Stimulated activated naive CD8-positive, alpha-beta T cell treated with anti-CD3 and anti-CD28 coated beads, Interleukin-15, Interleukin-2, amounts not matched to agents 100 U/mL and 50 U/mL, for 24 hours (primary cell): ENCODE data around the gene AQP12A.
"Not testable (repeated sequence)": the region's sequence is repeated elsewhere in the genome, so short reads cannot be mapped to it uniquely, and the experiment has no call there.

Experiments used
- ATAC-seq: fragments of 150-1000 bp; cut with Tn5 transposase; one replicate; pipeline ENCODE4 v1.10.0; 2021
- DNase-seq: peaks from one replicate; pipeline ENCODE4 v3.0.0; 2021

AQP12A gene

DNA sequence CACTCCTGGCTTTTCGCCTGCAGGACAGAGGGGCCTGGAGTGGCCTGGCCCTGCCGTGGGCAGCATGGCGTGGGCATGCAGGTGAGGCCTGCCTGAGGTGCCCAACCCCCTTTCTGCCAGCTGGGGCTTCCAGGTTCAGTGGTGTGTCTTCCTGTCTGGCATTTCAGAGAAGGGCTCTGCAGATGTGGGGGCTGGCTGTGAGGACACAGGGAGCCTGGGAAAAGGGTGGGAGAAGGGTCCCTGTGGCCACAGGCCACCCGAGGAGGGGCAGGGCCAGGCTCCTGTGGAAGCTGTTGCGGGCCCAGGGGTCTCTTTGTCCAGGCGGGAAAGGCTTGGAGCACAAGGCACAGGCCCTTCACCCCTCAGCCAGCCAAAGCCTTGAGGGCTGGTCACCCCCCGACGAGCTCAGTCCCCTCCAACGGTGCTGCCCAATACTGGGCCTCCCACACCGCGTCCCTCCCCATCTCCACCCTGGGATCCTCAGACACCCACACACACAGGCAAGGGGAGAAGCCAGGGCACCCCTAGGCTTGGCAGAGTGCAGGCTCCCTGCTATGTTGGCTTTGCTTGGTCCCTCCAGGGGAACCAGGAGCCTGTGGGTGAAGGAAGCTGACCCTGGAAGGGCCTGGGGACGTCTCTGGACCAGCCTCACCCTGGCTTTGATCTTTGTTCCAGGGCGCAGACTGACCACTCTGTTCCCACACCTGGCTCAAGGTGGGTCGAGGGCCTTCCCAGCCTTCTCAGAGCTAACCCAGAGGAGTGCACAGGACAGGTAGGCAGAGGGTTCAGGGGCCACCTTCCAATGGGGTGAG lies 3.7 kb upstream of the AQP12A start:
- DNase-seq, result no peak
- ATAC-seq, result no peak

DNA sequence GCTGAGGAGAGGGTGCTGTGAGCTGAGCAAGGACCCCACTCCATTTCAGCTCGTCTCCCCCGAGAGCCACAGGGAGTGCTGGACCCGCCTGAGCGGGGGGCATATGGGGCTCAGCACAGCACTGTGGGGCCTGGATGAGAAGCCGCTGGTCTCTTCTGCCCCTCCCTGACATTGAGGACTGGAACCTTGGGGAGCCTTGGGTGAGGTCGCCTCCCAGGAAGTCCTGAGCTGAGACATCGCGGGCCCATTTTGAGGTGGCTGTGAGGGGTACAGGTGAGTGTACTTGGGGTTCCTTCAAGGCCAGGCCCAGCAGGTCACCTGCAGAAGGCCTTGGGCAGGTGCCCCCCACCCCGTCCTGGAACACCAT lies 3.1 kb upstream of the AQP12A start:
- DNase-seq, result no peak

DNA sequence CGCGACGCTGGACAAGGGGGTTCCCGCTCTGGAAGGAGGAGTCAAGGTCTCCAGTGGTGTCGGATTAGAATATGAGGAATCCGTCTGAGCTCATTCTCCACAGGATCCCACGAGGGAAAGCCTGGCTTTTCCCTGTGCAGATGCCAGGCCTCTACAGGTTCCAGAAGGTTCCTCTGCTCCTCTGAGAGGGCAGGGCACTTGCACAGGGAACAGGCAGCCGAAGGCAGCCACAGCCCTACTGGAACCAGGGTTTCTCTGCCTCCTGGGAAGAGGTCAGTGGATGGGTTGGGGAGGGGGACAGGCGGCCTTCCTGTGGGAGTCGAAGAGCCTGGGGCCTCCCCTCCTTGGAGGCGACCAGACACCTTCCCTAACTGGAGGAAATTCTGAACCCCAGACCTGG lies 1.7 kb upstream of the AQP12A start:
- DNase-seq (no peak), ATAC-seq (no peak)

More for the DNA sequence above, 3.1 kb upstream of the AQP12A start:
- ATAC-seq, result no peak

GRCh38 chr2:240690421-240691074 lies 1.1 kb upstream of the AQP12A start:
- not testable (repeated sequence) for DNase-seq, ATAC-seq

DNA sequence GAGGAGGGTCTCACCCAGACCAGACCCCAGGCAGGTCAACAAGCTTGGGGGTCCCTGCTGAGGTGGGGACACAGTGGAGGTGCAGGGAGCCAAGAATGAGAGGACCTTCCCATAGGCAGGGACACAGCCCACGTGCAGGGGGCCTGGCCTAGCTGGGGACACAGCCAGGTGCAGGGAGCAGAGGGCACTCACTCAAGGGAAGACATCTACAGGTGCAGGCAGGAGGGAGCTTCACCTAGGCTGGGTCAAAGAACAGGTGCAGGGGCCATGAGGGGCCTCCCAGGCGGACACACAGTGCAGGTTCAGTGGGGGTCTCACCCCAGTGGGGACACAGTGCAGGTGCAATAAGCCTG lies 615 bp upstream of the AQP12A start:
- DNase-seq, ATAC-seq: not testable (repeated sequence)

GRCh38 chr2:240692583-240693561 lies 1.2 kb downstream of the AQP12A start:
- not testable (repeated sequence) for DNase-seq, ATAC-seq

DNA sequence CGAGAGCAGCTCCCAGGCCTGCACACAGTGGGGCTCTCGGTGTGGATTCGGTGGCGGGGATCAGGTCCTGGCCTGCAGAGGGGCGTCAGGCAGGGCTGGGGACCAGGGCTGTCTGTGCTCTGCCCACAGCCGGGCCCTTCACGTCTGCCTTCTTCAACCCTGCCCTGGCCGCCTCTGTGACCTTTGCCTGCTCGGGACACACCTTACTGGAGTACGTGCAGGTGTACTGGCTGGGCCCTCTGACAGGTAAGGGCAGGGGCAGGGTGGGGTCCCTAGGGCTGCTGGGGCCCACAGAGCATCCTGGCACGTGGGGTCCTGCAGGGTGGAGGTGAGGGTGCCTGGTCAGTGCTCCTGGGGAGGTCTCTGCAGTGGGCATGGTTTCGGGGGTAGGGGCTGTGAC lies 2.6 kb downstream of the AQP12A start:
- ATAC-seq, result not testable (repeated sequence)

GRCh38 chr2:240695593-240695992 lies 3.9 kb downstream of the AQP12A start:
- not testable (repeated sequence) for DNase-seq, ATAC-seq

More for the DNA sequence above, 2.6 kb downstream of the AQP12A start:
- not testable (repeated sequence) for DNase-seq

DNA sequence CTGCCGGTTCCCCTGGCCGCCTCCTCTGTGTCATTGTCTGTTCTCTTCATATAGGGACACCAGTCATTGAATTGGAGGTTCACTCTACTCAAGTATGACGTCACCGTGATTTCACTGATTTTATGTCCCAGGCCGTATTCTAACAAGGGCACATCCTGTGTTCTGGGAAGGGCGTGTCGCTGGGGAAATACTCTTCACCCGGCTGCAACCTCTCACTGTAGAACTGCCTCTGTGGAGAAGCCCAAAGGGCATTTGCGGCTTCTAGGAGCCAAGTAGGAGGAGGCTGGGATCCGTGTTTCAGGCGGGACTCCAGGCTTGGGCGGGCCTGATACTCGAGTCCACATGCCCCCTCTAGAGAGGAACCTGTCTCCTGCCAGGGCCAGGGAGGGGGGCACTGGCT lies 4.8 kb downstream of the AQP12A start:
- not testable (repeated sequence) for ATAC-seq

GRCh38 chr2:240698852-240699561 lies 7.3 kb downstream of the AQP12A start:
- DNase-seq, ATAC-seq: not testable (repeated sequence)

More for the DNA sequence above, 4.8 kb downstream of the AQP12A start:
- DNase-seq, result not testable (repeated sequence)

GRCh38 chr2:240699835-240700234 lies 8.2 kb downstream of the AQP12A start:
- ATAC-seq, DNase-seq: not testable (repeated sequence)

DNA sequence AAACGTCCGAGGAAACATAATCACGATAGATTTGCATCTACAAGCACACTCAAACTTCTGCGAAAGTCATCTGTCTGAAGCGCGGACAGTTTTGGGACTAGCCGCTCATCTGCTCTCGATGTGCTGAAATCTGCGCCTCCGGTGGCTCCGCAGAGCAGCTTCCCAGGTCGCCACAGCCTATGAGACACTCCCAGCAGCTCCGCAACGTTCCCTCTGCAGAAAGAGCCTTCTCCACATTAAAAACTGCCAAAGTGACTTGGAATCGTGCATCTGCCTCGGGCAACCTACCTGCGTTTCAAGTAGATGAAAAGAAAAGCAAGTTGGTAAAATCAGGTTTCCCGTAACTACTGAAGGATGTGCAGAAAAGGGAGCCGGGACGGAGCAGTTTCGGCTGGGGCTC lies 8.9 kb downstream of the AQP12A start:
- DNase-seq, ATAC-seq: not testable (repeated sequence)

- no peak for ATAC-seq
- DNase-seq, result no peak
These were observed 9.5 kb downstream of the AQP12A start for GRCh38 chr2:240701091-240701735.

DNA sequence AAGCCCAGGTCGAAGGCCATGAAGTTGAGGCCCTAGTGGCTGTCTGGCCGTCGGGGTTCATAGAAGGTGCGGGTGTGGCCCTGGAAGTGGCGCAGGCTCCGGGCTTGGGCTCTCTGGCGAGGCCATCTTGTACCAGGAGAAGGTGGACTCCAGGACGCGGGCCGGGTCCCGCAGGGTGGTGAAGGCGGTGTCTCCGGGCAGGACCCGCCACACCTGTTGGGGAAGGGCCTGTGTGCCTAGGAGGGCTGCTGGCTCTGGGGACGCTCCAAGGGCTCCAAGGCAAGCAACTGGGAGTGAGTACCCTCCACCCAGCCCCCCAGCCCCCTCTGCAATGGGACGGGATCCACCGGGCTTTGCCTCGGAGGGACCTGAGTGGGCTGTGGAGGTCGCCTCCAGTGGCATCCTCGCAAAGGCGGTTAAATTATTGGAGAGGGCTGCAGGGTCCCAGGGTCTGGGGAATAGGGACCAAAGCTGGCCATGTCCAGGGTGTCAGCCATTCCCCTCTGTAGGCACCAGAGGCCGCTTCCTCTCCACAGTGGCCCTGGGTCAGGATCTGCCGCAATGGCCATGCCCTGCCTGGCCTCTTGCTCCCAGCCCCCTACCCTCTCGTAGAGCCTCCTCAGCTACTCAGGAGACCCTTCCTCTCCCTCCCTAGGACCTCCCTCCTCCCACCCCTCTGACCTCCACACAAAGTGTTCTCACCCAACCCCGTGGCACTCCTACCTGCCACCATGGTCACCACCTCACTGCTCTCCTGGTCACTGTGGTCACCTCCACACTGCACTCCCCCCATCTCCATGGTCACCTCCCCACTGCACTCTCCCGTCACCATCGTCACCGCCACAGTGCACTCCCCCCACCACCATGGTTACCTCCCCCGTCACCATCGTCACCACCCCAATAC lies 10.3 kb downstream of the AQP12A start:
- ATAC-seq (no peak), DNase-seq (no peak)

DNA sequence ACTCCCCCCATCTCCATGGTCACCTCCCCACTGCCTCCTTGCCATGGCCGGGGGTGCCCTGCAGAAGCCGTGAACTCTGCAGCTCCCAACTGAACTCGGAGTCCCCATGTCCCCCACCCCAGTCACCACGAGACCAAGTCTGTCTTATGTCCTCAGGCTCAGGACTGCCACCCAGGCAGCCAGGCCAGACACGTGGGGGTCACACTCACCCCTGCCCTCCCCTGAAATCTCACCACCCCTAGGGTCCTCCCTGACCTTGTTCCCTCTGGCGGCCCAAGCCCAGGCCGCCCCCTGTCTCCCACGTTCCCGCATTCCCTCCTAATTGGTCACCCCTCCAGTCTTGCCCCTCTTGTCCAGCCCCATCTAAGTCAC lies 11.0 kb downstream of the AQP12A start:
- ATAC-seq (no peak), DNase-seq (no peak)

GRCh38 chr2:240703417-240704341 lies 12.0 kb downstream of the AQP12A start:
- ATAC-seq, result no peak

DNA sequence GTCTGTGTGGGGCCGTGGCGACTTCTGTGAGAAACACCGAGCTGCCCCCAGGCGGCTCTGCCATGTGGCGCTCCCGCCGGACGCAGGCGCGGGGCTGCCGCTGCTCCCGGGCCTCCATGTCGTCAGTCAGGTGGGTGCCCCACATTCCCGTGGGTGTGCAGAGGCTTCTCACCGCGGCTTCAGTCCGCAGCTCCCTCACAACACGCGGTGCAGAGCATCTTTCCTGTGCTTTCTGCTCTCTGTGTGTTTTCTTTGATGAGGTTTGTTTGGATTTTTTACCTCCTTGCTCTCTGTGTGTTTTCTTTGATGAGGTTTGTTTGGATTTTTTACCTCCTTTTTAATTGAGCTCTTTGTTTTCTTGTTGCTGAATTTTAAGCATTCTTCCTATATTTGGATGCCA lies 13.0 kb downstream of the AQP12A start:
- DNase-seq, result peak; percentile 38
- peak; percentile 57 for ATAC-seq

More at GRCh38 chr2:240703417-240704341, 12.0 kb downstream of the AQP12A start:
- no peak for DNase-seq

- ATAC-seq (no peak), DNase-seq (no peak)
These were observed 13.6 kb downstream of the AQP12A start for GRCh38 chr2:240705204-240705791.
